Femur (tissue), 1 donor: ENCODE data around the gene CRABP1.
"Not testable (repeated sequence)": the region's sequence is repeated elsewhere in the genome, so short reads cannot be mapped to it uniquely, and the experiment has no call there.

Experiments used
- DNase-seq: peaks from one replicate; pipeline ENCODE4 v3.0.0-alpha.2; 2017

CRABP1 gene

DNA sequence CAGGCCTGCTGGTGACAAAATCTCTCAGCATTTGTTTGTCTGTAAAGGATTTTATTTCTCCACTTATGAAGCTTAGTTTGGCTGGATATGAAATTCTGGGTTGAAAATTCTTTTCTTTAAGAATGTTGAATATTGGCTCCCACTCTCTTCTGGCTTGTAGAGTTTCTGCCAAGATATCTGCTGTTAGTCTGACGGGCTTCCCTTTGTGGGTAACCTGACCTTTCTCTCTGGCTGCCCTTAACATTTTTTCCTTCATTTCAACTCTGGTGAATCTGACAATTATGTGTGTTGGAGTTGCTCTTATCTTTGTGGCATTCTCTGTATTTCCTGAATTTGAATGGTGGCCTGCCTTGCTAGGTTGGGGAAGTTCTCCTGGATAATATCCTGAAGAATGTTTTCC, 40.0 kb downstream of the CRABP1 start:
- not testable (repeated sequence) for DNase-seq

DNA sequence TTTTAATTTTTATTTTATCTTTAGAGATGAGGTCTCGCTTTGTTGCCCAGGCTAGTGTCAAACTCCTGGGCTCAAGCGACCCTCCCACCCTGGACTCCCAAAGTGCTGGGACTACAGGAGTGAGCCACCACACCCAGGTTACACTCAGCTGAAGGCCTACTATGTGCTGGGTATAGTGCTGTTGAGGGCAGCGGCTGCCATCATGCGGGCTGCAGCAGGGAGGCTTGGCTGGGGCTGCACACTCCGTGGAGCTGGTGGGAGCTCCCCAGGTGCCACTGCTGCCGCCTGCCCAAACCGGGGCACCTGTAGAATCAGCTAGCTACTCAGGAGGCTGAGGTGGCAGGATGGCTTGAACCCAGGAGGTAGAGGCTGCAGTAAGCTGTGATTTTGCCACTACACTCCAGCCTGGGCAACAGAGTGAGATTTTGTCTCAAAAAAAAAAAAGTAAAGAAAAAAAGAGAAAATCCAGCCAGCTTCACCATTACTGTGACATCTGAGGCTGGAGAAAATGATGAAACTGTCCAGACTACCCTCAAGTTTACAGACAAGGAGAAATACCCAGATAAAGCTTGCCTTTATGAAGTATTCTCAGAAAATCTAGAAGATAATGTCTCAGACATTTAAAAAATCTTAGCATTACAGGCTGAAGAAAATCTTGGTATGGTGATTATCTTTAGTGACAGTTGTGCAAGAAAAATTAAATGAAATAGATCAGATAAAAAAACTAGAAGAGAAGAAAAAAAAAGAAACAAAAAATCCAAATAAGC, 42.1 kb downstream of the CRABP1 start:
- DNase-seq, result no peak

DNA sequence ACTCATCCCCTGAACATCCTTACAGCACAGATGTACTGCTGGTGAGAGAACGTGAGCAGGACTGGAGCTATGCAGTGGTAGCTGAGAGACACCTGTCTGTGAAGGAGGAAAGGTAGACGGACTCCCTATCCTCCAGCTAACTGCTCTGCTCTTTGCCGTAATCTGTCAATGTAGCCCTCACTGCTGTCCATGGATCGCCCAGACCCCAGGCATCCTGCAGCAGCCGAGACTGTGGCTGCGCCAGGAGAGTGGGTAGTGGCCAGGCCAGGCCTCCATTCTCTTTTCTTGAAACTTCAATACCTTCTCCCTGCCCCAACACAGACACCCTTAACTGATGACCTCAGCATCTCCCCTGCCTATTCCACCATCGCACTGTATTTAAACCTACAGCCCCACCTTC, 44.5 kb downstream of the CRABP1 start:
- DNase-seq, result no peak

DNA sequence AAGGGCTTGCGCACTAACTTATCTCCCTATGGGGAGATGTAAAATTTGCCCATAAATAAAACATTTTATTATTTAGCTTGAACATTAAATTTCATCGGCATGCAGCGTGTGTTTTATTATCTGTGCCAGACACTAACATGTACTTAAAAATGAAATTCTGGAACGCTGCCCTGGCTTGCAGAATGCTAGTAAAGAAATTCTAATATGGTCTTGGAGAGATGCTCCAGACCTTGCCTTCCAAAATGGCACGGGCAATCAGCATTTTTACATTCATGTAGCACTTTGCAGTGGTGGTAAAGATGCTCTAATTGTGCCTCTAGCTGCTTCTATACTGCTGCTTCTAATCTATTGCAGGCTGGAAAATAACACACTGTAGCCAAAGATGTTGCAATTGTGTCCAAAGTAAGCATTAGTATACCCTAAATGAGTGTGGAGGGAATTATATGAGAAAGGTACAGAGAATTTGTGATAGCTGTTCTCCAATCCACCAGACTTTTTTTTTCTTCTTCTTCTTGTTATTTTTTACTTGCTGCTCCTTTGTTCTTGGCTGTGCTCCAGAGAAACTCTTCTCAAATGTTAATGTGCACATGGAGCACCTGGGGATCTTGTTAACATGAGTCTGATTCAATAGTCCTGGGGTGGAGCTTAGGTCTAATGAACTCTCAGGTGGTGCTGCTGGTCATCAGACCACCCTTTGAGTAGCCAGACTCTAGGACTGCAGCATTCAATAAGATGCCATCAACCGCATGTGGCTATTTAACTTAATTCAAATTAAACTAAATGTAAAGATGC, 47.3 kb downstream of the CRABP1 start:
- DNase-seq, result peak; percentile 48

DNA sequence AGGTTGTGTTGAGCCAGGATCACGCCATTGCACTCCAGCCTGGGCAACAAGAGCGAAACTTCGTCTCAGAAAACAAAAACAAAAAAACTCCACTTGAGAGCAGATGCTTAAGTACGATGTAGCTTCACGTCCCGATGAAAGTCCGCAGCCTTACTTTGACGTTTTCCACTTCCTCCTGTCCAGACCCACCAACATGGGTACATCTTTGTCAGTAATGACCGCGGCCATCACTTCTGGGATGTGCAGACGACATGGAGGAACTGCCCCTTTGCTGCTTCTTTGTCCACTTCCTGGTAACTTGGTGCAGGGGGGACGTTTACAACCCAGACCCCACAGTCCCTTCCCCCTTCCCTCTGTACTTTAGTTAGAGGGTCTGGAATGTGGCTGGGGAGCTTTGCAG, 48.7 kb downstream of the CRABP1 start:
- DNase-seq, result no peak

DNA sequence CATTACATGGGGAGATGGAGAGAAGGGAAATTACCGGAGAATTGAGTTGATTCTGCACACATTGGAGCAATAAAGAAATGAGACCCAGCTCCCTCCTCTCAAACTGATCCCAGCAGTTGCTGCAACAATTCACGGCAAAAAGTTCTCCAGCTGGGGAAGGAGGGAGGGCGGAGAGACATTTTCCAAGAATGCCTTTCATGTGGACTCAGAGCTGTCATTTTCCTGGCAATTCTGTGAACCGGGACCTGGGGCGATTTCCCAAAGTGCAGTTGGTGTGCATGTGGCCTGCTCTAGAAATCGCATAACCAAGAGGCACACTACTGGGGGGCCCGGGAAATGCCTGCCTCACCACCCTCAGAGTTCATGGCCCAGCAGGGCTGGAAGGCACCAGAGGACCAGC, 49.2 kb downstream of the CRABP1 start:
- peak; percentile 86 for DNase-seq

DNA sequence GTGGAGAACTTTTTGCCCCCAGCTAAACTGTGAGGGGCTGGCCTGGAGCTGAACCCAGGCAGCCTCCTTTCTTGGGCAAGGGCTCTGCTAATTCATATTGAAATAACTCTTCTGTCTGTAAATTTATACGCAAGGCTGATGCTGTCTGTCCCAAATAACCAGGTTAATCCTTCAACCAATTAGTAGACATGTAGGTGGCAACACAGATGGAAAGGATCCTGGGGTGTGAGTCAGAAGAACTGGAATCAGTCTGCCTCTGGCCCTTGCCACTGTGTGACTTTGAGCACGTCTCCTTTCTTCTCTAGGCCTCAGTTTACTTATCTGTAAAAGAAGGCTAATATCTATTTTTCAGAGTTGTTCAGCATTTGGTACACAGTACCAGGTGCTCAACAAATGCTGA, 49.6 kb downstream of the CRABP1 start:
- no peak for DNase-seq

DNA sequence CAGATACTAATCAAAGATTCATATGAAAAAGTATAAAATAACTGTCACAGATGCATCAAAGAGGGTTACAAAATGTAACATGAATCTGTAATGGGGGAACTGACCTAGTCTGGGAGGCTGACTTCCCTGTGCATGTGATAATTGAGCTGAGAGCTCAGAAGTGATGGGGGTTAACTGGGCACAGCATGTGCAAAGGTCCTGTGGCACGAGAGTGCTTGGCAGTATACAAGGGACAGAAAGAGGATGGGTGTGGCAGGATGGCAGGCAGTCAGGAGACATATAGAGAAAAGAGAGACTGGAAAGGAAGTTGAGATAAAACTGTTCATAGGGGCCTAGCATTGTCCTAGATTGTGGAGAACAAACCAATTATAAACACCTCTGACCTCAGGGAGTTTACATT, 50.1 kb downstream of the CRABP1 start:
- DNase-seq, result no peak

DNA sequence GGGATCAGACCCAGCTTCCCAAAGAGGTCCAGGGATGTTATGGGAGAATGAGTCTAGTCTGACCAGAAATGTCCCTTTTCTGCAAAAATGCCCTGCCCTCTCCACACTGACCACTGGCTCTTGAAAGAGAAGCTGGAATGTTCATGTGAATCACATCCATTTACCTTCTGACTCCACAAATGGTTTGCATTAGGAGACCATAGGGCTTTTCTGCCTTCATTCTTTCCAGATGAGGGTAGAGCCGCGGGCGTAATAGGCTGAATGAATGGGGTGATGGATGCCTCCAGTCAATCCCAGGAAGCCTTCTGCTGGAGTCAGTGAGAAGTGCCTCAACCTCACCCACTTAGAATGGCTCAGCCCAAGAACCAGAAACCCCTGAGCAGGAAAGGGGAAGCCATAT, 50.7 kb downstream of the CRABP1 start:
- no peak for DNase-seq

DNA sequence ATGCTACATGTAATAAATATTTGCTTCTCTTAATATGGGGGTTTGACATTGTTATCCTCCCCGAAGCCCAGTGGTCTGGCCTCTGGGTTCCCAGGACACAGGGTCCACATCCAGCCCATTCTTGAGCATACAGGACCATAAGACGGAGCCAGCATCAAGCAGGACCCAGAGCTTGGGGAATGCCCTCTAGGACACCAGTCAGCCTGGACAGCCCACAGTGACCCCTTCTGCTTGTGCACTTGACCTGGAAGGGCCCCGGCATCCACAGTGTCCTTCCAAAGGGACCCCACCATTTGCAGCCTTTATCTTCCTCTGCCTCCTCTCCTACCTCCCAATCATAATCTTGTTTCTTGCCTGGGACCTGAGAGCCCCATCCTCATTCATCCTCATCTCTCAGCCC, 51.6 kb downstream of the CRABP1 start:
- no peak for DNase-seq

DNA sequence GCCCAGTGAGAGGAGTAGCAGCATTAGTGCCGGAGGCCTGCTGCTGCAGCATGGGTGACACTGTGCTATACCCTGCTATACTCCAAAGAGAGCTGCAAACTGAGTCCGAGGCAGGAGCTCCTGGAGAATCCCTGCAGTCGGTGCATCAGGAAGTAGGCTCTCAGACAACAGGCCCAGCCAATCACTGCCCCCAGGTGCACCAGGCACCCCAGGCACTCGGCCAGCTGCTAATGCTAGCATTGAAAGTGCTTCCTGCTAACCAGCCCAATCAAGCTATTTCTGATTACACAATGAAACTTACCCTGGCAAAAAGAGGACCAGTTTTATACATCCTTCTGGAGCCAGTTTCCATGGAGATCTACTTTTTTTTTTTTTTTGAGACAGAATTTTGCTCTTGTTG, 52.3 kb downstream of the CRABP1 start:
- no peak for DNase-seq

DNA sequence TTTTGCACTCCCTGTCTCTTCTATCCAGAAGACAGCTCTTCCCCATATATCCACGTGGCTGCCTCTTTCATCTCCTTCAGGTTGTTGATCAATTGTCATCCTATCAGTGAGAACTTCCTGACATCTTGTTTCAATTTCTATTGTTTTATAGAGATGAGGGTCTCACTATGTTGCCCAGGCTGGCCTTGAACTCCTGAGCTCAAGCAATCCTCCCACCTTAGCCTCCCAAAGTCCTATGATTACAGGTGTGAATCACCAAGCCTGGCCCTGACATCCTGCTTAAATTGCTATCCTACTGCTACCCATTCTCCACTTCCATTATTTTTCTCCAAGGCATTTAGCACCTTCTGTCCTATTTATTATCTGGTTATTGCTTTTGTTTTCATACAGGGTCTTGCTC, 53.0 kb downstream of the CRABP1 start:
- DNase-seq, result no peak

DNA sequence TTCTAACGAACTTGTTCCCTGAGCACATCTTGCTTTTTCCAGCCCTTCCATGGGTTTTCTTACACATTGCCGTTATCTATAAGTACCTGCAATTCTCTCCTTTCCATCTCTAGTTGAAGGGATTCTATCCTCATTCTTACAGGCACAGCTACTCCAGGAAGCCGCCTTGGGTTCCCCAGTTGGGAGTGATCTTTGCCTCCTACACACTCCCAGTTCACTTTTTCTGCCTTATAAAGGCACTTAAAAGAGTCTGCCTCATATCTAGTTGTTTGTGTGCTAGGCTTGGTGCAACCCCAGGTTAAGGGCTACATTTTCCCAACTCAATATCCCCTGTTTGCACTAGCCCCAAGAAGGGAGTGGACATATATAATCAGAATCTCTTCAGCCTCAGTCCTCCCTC, 53.9 kb downstream of the CRABP1 start:
- no peak for DNase-seq

DNA sequence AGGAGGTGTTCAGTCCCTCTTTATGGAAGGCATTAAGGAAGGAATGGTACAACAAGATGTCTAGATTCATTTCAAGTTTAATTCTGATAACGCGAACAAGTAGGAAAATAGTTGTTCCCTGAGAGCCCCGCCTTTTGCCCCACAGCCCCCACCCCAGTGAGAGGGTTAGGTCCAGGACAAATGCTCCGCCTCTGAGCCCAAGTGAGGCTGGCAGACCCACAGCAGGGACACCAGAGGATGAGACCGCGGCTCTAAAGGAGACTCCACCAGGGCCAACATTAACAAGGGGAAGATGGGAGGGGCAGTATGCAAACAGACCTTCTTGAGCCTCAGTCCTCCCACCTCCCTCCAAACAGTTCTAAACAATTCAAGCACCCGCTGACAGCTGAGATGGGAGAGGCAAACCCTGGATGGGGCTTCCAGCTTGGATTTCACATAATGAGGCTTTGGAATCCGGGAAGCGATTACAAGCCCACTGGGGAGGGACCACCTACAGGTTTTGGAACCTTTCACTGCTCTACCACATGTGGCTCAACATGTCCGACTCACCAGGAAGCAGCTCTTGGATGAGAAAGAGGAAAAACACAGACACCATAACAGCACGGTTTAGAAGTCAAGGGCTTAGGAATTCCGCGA, 54.9 kb downstream of the CRABP1 start:
- DNase-seq, result peak; percentile 82

DNA sequence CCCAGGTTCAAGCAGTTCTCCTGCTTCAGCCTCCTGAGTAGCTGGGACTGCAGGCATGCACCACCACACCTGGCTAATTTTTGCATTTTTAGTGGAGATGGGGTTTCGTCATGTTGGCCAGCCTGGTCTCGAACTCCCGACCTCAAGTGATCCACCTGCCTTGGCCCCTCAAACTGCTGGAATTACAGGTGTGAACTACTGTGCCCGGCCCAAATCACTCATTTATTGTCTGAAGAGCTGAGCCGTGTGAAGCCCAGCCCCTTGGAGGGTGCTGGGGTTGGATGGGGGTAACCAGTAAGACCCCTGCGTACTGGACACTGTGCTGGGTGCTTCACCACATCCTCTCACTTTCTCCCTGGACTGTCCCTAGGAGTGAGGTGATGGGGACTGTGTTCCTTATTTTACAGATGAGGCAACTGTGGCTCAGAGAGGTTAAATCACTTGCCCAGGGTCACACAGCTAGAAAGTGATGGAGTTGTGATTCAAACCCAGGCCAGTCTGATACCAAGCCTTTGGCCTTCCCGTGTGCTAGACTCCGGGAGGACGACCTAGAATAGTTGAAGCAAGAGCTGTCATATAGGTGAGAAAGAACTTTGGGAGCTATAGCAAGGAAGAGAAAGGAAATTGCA, 56.1 kb downstream of the CRABP1 start:
- DNase-seq, result no peak

DNA sequence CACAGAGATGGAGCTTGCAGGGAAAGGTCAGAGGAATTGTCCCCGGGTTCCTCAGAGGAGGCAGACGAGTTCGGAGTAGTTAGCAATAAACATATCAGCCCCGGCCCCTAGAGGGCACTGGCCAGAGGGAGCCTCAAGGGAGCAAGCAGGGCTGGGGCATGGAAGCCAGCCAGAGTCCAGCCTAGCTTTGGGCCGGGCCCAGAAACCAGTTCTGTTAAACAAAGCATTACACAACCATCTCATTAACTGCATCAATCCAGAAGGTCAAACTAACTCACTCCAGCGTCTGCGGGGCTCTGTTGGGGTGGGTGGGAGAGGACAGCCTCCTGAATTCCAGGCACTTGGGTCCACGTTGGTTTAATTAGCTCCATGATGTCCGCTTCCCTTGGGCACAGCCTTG, 56.8 kb downstream of the CRABP1 start:
- DNase-seq, result no peak

DNA sequence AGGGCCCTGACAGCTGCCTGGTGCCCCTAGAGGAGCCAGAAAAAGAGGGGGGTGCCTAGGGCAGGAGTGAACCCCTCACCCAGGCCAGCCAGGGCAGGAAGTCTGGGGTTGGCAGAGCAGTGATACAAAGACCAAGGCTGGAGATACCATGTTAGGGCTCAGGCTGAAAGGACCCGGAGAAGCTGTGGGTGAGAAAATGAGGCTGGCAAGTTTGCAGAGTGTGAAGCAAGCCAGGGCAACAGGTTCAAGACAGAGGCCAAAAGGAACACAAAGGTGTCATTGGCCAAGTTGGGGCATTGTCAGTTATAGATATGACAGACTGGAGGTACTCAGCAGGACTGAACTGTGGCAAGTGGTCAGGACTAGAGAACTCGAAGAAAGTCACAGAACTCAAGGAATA, 57.2 kb downstream of the CRABP1 start:
- DNase-seq, result no peak
